Endothelial cell of umbilical vein (primary cell): Measurements from ENCODE around the gene CFAP97D1.

ENCODE experiments used
- CTCF ChIP-seq, 2 donors: IDR thresholded peaks; 1 replicate in 1 of 2; 2 replicates in 1 of 2; pipeline ENCODE4 v1.5.1; 2011; ENCODE audit warnings: low read length in 2 of 2, mild to moderate bottlenecking in 2 of 2, moderate library complexity in 2 of 2, control low read depth in 1 of 2, inconsistent platforms in 1 of 2, low read depth in 1 of 2; ENCODE audit not compliant: insufficient read depth in 1 of 2; ENCODE audit errors: extremely low read depth in 1 of 2
- EZH2 ChIP-seq: IDR thresholded peaks from 2 replicates; pipeline ENCODE4 v1.6.1; 2012; ENCODE audit warnings: borderline replicate concordance, low read depth, mild to moderate bottlenecking, moderate library complexity, low read length, inconsistent platforms; ENCODE audit not compliant: severe bottlenecking
- FOS ChIP-seq: IDR thresholded peaks from 2 replicates; pipeline ENCODE4 v1.6.1; 2011; ENCODE audit warnings: mild to moderate bottlenecking, low read length, moderate library complexity, borderline replicate concordance; ENCODE audit not compliant: insufficient read depth
- GATA2 ChIP-seq: IDR thresholded peaks from 2 replicates; pipeline ENCODE4 v1.7.0; 2011; ENCODE audit warnings: low read depth, mild to moderate bottlenecking, moderate library complexity, mixed read lengths, low read length; ENCODE audit not compliant: insufficient read length, insufficient read depth
- JUN ChIP-seq: IDR thresholded peaks from 2 replicates; pipeline ENCODE4 v1.6.1; 2011; ENCODE audit warnings: borderline replicate concordance, low read depth; ENCODE audit not compliant: insufficient read length, insufficient read depth
- MAX ChIP-seq: IDR thresholded peaks from 2 replicates; pipeline ENCODE4 v1.6.1; 2011; ENCODE audit not compliant: insufficient read depth, insufficient read length
- MYC ChIP-seq: IDR thresholded peaks from one replicate; pipeline ENCODE4 v1.6.1; 2011; ENCODE audit warnings: mild to moderate bottlenecking, low read depth, low read length
- POLR2A ChIP-seq: IDR thresholded peaks from 2 replicates; pipeline ENCODE4 v1.6.1; 2012; ENCODE audit warnings: low read depth, mild to moderate bottlenecking, control low read depth, low read length
- POLR2AphosphoS5 ChIP-seq: IDR thresholded peaks from 2 replicates; pipeline ENCODE4 v1.6.1; 2012; ENCODE audit warnings: low read depth, mild to moderate bottlenecking, control low read depth, low read length, moderate library complexity; ENCODE audit not compliant: insufficient read depth

GRCh38 chr17:43774304-43775250 is 5.7 kb upstream of the CFAP97D1 start:
- TF ChIP-seq CTCF (IDR thresholded peaks at IDR 0.05; ENCODE audit: extremely low read depth in 1 of 2, insufficient read depth in 1 of 2, low read depth in 1 of 2, low read length in 2 of 2), result no peak
- no peak for TF ChIP-seq JUN
- TF ChIP-seq MAX, result no peak
- no peak for TF ChIP-seq POLR2AphosphoS5
- no peak for TF ChIP-seq EZH2
- TF ChIP-seq MYC, result no peak
- TF ChIP-seq POLR2A, result no peak
- no peak for TF ChIP-seq GATA2
- TF ChIP-seq FOS, result no peak
